ENCODE data around the gene CLTRN.

CLTRN gene

GRCh38 chrX:15619053-15619755 is 45.4 kb downstream of the CLTRN start:
- DNase-seq, result no peak
- Histone ChIP-seq H3K27ac (ENCODE audit: insufficient read depth, low read length, poor library complexity, severe bottlenecking) (no peak overlapping the region), H3K9me3 (ENCODE audit: control insufficient read depth, low read length) (no peaks in the 10 kb centered on the region), H3K36me3 (ENCODE audit: control insufficient read depth, insufficient read depth, low read length) (no peaks in the 10 kb centered on the region), H3K4me1 (ENCODE audit: control insufficient read depth, insufficient read depth, low read length, poor library complexity, severe bottlenecking) (no peaks in the 10 kb centered on the region), H3K4me3 (ENCODE audit: insufficient read depth, low read depth, low read length, poor library complexity, severe bottlenecking) (no peak overlapping the region), H3K27me3 (replicated peaks; ENCODE audit: control insufficient read depth, insufficient read depth, low read length, poor library complexity, severe bottlenecking) (no peaks in the 10 kb centered on the region)

- H3K9me3 ChIP-seq (ENCODE audit: control insufficient read depth, low read length), result no peaks in the 10 kb centered on the region
- no peak for DNase-seq
- H3K36me3 ChIP-seq (ENCODE audit: control insufficient read depth, insufficient read depth, low read length), result no peaks in the 10 kb centered on the region
- H3K4me1 ChIP-seq (ENCODE audit: control insufficient read depth, insufficient read depth, low read length, poor library complexity, severe bottlenecking), result no peaks in the 10 kb centered on the region
- no peak overlapping the region for H3K4me3 ChIP-seq (ENCODE audit: insufficient read depth, low read depth, low read length, poor library complexity, severe bottlenecking)
- H3K27ac ChIP-seq (ENCODE audit: insufficient read depth, low read length, poor library complexity, severe bottlenecking), result no peak overlapping the region
- H3K27me3 ChIP-seq (replicated peaks; ENCODE audit: control insufficient read depth, insufficient read depth, low read length, poor library complexity, severe bottlenecking), result no peaks in the 10 kb centered on the region
These were observed 47.5 kb downstream of the CLTRN start for GRCh38 chrX:15617111-15617510.

- Histone ChIP-seq H3K4me1 (ENCODE audit: control insufficient read depth, insufficient read depth, low read length, poor library complexity, severe bottlenecking) (no peaks in the 10 kb centered on the region), H3K4me3 (ENCODE audit: insufficient read depth, low read depth, low read length, poor library complexity, severe bottlenecking) (no peak overlapping the region), H3K27ac (ENCODE audit: insufficient read depth, low read length, poor library complexity, severe bottlenecking) (no peak overlapping the region), H3K9me3 (ENCODE audit: control insufficient read depth, low read length) (no peaks in the 10 kb centered on the region), H3K36me3 (ENCODE audit: control insufficient read depth, insufficient read depth, low read length) (no peaks in the 10 kb centered on the region), H3K27me3 (replicated peaks; ENCODE audit: control insufficient read depth, insufficient read depth, low read length, poor library complexity, severe bottlenecking) (no peaks in the 10 kb centered on the region)
- DNase-seq, result no peak
These were observed 48.1 kb downstream of the CLTRN start for GRCh38 chrX:15616531-15616930.

- H3K27ac ChIP-seq (ENCODE audit: insufficient read depth, low read length, poor library complexity, severe bottlenecking), result no peak overlapping the region
- H3K36me3 ChIP-seq (ENCODE audit: control insufficient read depth, insufficient read depth, low read length), result no peaks in the 10 kb centered on the region
- H3K4me1 ChIP-seq (ENCODE audit: control insufficient read depth, insufficient read depth, low read length, poor library complexity, severe bottlenecking), result no peaks in the 10 kb centered on the region
- H3K27me3 ChIP-seq (replicated peaks; ENCODE audit: control insufficient read depth, insufficient read depth, low read length, poor library complexity, severe bottlenecking), result no peaks in the 10 kb centered on the region
- H3K4me3 ChIP-seq (ENCODE audit: insufficient read depth, low read depth, low read length, poor library complexity, severe bottlenecking), result no peak overlapping the region
- no peaks in the 10 kb centered on the region for H3K9me3 ChIP-seq (ENCODE audit: control insufficient read depth, low read length)
- DNase-seq, result no peak
These were observed 57.5 kb downstream of the CLTRN start for GRCh38 chrX:15607067-15607466.

- Histone ChIP-seq H3K4me1 (ENCODE audit: control insufficient read depth, insufficient read depth, low read length, poor library complexity, severe bottlenecking) (no peaks in the 10 kb centered on the region), H3K4me3 (ENCODE audit: insufficient read depth, low read depth, low read length, poor library complexity, severe bottlenecking) (no peak overlapping the region), H3K36me3 (ENCODE audit: control insufficient read depth, insufficient read depth, low read length) (no peaks in the 10 kb centered on the region), H3K27me3 (replicated peaks; ENCODE audit: control insufficient read depth, insufficient read depth, low read length, poor library complexity, severe bottlenecking) (no peaks in the 10 kb centered on the region), H3K27ac (ENCODE audit: insufficient read depth, low read length, poor library complexity, severe bottlenecking) (no peak overlapping the region), H3K9me3 (ENCODE audit: control insufficient read depth, low read length) (no peaks in the 10 kb centered on the region)
- no peak for DNase-seq
These were observed 58.5 kb downstream of the CLTRN start for GRCh38 chrX:15606136-15606535.

GRCh38 chrX:15605226-15605625 is 59.4 kb downstream of the CLTRN start:
- H3K27ac ChIP-seq (ENCODE audit: insufficient read depth, low read length, poor library complexity, severe bottlenecking), result no peak overlapping the region
- no peak overlapping the region for H3K4me3 ChIP-seq (ENCODE audit: insufficient read depth, low read depth, low read length, poor library complexity, severe bottlenecking)
- H3K4me1 ChIP-seq (ENCODE audit: control insufficient read depth, insufficient read depth, low read length, poor library complexity, severe bottlenecking), result no peaks in the 10 kb centered on the region
- H3K36me3 ChIP-seq (ENCODE audit: control insufficient read depth, insufficient read depth, low read length), result no peaks in the 10 kb centered on the region
- no peak for DNase-seq
- no peaks in the 10 kb centered on the region for H3K9me3 ChIP-seq (ENCODE audit: control insufficient read depth, low read length)
- no peaks in the 10 kb centered on the region for H3K27me3 ChIP-seq (replicated peaks; ENCODE audit: control insufficient read depth, insufficient read depth, low read length, poor library complexity, severe bottlenecking)

GRCh38 chrX:15602761-15603160 is 61.8 kb downstream of the CLTRN start:
- Histone ChIP-seq H3K9me3 (ENCODE audit: control insufficient read depth, low read length) (no peaks in the 10 kb centered on the region), H3K4me1 (ENCODE audit: control insufficient read depth, insufficient read depth, low read length, poor library complexity, severe bottlenecking) (no peaks in the 10 kb centered on the region), H3K4me3 (ENCODE audit: insufficient read depth, low read depth, low read length, poor library complexity, severe bottlenecking) (no peak overlapping the region), H3K27ac (ENCODE audit: insufficient read depth, low read length, poor library complexity, severe bottlenecking) (no peak overlapping the region), H3K36me3 (ENCODE audit: control insufficient read depth, insufficient read depth, low read length) (no peaks in the 10 kb centered on the region), H3K27me3 (replicated peaks; ENCODE audit: control insufficient read depth, insufficient read depth, low read length, poor library complexity, severe bottlenecking) (no peaks in the 10 kb centered on the region)
- no peak for DNase-seq

GRCh38 chrX:15601932-15602331 is 62.7 kb downstream of the CLTRN start:
- Histone ChIP-seq H3K27me3 (replicated peaks; ENCODE audit: control insufficient read depth, insufficient read depth, low read length, poor library complexity, severe bottlenecking) (no peaks in the 10 kb centered on the region), H3K4me3 (ENCODE audit: insufficient read depth, low read depth, low read length, poor library complexity, severe bottlenecking) (no peak overlapping the region), H3K9me3 (ENCODE audit: control insufficient read depth, low read length) (no peaks in the 10 kb centered on the region), H3K4me1 (ENCODE audit: control insufficient read depth, insufficient read depth, low read length, poor library complexity, severe bottlenecking) (no peaks in the 10 kb centered on the region), H3K27ac (ENCODE audit: insufficient read depth, low read length, poor library complexity, severe bottlenecking) (no peak overlapping the region), H3K36me3 (ENCODE audit: control insufficient read depth, insufficient read depth, low read length) (no peaks in the 10 kb centered on the region)
- DNase-seq, result no peak

GRCh38 chrX:15600745-15601144 is 63.9 kb downstream of the CLTRN start, which contains the start of gene ACE2:
ACE2 (minus strand) TSS chrX:15600960; CDS start chrX:15600911, 49 bp downstream.
- no peaks in the 10 kb centered on the region for H3K9me3 ChIP-seq (ENCODE audit: control insufficient read depth, low read length)
- no peaks in the 10 kb centered on the region for H3K36me3 ChIP-seq (ENCODE audit: control insufficient read depth, insufficient read depth, low read length)

GRCh38 chrX:15600049-15600448 is 64.6 kb downstream of the CLTRN start:
- Histone ChIP-seq H3K9me3 (ENCODE audit: control insufficient read depth, low read length) (no peaks in the 10 kb centered on the region), H3K27me3 (replicated peaks; ENCODE audit: control insufficient read depth, insufficient read depth, low read length, poor library complexity, severe bottlenecking) (no peaks in the 10 kb centered on the region), H3K27ac (ENCODE audit: insufficient read depth, low read length, poor library complexity, severe bottlenecking) (no peak overlapping the region), H3K36me3 (ENCODE audit: control insufficient read depth, insufficient read depth, low read length) (no peaks in the 10 kb centered on the region), H3K4me1 (ENCODE audit: control insufficient read depth, insufficient read depth, low read length, poor library complexity, severe bottlenecking) (no peaks in the 10 kb centered on the region), H3K4me3 (ENCODE audit: insufficient read depth, low read depth, low read length, poor library complexity, severe bottlenecking) (no peak overlapping the region)
- no peak for DNase-seq

More at GRCh38 chrX:15600745-15601144, 63.9 kb downstream of the CLTRN start, which contains the start of gene ACE2:
- H3K27ac ChIP-seq (ENCODE audit: insufficient read depth, low read length, poor library complexity, severe bottlenecking), result no peak within 1 kb of the TSS
- no peaks in the 10 kb centered on the region for H3K27me3 ChIP-seq (replicated peaks; ENCODE audit: control insufficient read depth, insufficient read depth, low read length, poor library complexity, severe bottlenecking)
- H3K4me3 ChIP-seq (ENCODE audit: insufficient read depth, low read depth, low read length, poor library complexity, severe bottlenecking), result no peak within 1 kb of the TSS
- DNase-seq, result no peak
- no peaks in the 10 kb centered on the region for H3K4me1 ChIP-seq (ENCODE audit: control insufficient read depth, insufficient read depth, low read length, poor library complexity, severe bottlenecking)
